ENCODE data around the gene SLC22A14.

DNA sequence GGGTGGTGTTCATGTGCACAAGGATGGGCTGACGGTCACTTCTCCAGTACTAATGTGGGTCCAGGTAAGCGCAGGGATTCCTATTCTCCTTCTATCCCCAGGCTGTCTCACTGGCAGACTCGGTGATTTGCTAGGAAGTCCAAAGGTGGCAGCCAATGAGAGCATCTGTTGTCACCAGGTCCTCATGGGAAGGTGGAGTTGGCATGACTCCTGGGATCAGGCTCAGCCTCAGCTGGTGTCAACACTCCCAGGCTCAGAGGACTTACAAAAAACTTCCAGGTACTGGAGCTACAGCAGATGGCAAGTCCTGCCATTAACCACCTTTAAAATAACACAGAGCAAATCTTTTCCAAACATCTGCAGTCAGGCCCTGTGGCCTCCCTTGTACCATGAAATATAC is 78.3 kb downstream of the SLC22A14 start:
- TF ChIP-seq, protein P1, sequence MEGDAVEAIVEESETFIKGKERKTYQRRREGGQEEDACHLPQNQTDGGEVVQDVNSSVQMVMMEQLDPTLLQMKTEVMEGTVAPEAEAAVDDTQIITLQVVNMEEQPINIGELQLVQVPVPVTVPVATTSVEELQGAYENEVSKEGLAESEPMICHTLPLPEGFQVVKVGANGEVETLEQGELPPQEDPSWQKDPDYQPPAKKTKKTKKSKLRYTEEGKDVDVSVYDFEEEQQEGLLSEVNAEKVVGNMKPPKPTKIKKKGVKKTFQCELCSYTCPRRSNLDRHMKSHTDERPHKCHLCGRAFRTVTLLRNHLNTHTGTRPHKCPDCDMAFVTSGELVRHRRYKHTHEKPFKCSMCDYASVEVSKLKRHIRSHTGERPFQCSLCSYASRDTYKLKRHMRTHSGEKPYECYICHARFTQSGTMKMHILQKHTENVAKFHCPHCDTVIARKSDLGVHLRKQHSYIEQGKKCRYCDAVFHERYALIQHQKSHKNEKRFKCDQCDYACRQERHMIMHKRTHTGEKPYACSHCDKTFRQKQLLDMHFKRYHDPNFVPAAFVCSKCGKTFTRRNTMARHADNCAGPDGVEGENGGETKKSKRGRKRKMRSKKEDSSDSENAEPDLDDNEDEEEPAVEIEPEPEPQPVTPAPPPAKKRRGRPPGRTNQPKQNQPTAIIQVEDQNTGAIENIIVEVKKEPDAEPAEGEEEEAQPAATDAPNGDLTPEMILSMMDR (IDR thresholded peaks at IDR 0.05) = no peak
- no peak for TF ChIP-seq EZH2phosphoT487 (IDR thresholded peaks at IDR 0.05)
